HEK293 (cell line): ENCODE data around the gene TMEM132A.

Source experiments
- CTCF ChIA-PET: fragments of 350-600 bp; formaldehyde crosslinking; extraction: SDS; loops from one replicate; lab custom pipeline; 2021; ENCODE audit warnings: antibody characterized with exemption; lab: Yijun Ruan, JAX
- POLR2A ChIA-PET: fragments of 300-600 bp; formaldehyde crosslinking; extraction: SDS; loops from one replicate; lab custom pipeline; 2020; ENCODE audit warnings: antibody characterized with exemption, inconsistent platforms; lab: Yijun Ruan, JAX
- H3K27ac ChIP-seq: fragments of 200-500 bp; sonication (Bioruptor generic); 2 replicates; pipeline ENCODE4 v1.5.1; 2014; ENCODE audit warnings: low read depth, low read length, control low read depth, inconsistent platforms; ENCODE audit errors: extremely low read depth
- H3K36me3 ChIP-seq, 2 experiments: fragments of 200-500 bp in 1 of 2; sonication (Bioruptor generic) in 1 of 2; 1 replicate in 1 of 2; 2 replicates in 1 of 2; pipeline ENCODE4 v1.5.1; 2014 to 2017; ENCODE audit warnings: inconsistent platforms in 2 of 2, low read length in 2 of 2; ENCODE audit not compliant: control insufficient read depth in 2 of 2, insufficient read depth in 1 of 2
- H3K4me1 ChIP-seq: fragments of 200-500 bp; sonication (Bioruptor generic); 2 replicates; pipeline ENCODE4 v1.5.1; 2014; ENCODE audit warnings: mild to moderate bottlenecking, low read length, inconsistent platforms; ENCODE audit not compliant: control insufficient read depth, insufficient read depth
- H3K4me3 ChIP-seq: 2 replicates; pipeline ENCODE4 v1.5.1; 2011; ENCODE audit warnings: low read depth, mild to moderate bottlenecking, control low read depth, low read length, moderate library complexity
- H3K9me3 ChIP-seq: fragments of 200-500 bp; sonication (Bioruptor generic); 2 replicates; pipeline ENCODE4 v1.5.1; 2014; ENCODE audit warnings: low read depth, low read length, inconsistent platforms; ENCODE audit not compliant: control insufficient read depth, insufficient read depth
- GLI2 ChIP-seq: fragments of 450-650 bp; formaldehyde crosslinking; IDR thresholded peaks from 2 replicates; pipeline ENCODE4; 2017; ENCODE audit warnings: missing biosample characterization, missing genetic modification characterization, low read depth, borderline replicate concordance
- GLIS1 ChIP-seq: fragments of 450-650 bp; formaldehyde crosslinking; IDR thresholded peaks from 2 replicates; pipeline ENCODE4 v1.5.1; 2016; ENCODE audit warnings: missing biosample characterization, missing genetic modification characterization
- PRDM4 ChIP-seq: fragments of 450-650 bp; formaldehyde crosslinking; IDR thresholded peaks from 2 replicates; pipeline ENCODE4 v1.5.1; 2017; ENCODE audit warnings: missing biosample characterization, missing genetic modification characterization
- TRIM28 ChIP-seq: IDR thresholded peaks from 2 replicates; pipeline ENCODE4 v1.6.1; 2011; ENCODE audit warnings: low read length, control low read depth, borderline replicate concordance
- TSHZ1 ChIP-seq: fragments of 450-650 bp; formaldehyde crosslinking; IDR thresholded peaks from 2 replicates; pipeline ENCODE4 v1.5.1; 2016; ENCODE audit warnings: missing biosample characterization, missing genetic modification characterization, borderline replicate concordance
- ZNF138 ChIP-seq: fragments of 450-650 bp; formaldehyde crosslinking; IDR thresholded peaks from 2 replicates; pipeline ENCODE4 v1.5.1; 2016; ENCODE audit warnings: missing biosample characterization, missing genetic modification characterization, borderline replicate concordance
- ZNF221 ChIP-seq: fragments of 450-650 bp; formaldehyde crosslinking; IDR thresholded peaks from 2 replicates; pipeline ENCODE4 v1.5.1; 2017; ENCODE audit warnings: missing biosample characterization, missing genetic modification characterization, borderline replicate concordance
- ZNF280C ChIP-seq: fragments of 450-650 bp; formaldehyde crosslinking; IDR thresholded peaks from 2 replicates; pipeline ENCODE4 v1.5.1; 2016; ENCODE audit warnings: missing biosample characterization, missing genetic modification characterization
- ZNF37A ChIP-seq: fragments of 450-650 bp; IDR thresholded peaks from 2 replicates; pipeline ENCODE4 v1.5.1; 2018; ENCODE audit warnings: missing biosample characterization, missing genetic modification characterization
- ZNF404 ChIP-seq: fragments of 450-650 bp; formaldehyde crosslinking; IDR thresholded peaks from 2 replicates; pipeline ENCODE4 v1.5.1; 2017; ENCODE audit warnings: missing biosample characterization, missing genetic modification characterization
- ZNF423 ChIP-seq: fragments of 450-650 bp; formaldehyde crosslinking; IDR thresholded peaks from 2 replicates; pipeline ENCODE4 v1.5.1; 2016; ENCODE audit warnings: missing biosample characterization, missing genetic modification characterization
- ZNF433 ChIP-seq: fragments of 450-650 bp; formaldehyde crosslinking; IDR thresholded peaks from 2 replicates; pipeline ENCODE4 v1.5.1; 2016; ENCODE audit warnings: missing biosample characterization, missing genetic modification characterization, low read depth
- ZNF510 ChIP-seq: fragments of 450-650 bp; formaldehyde crosslinking; IDR thresholded peaks from 2 replicates; pipeline ENCODE4 v1.5.1; 2018; ENCODE audit warnings: mild to moderate bottlenecking, missing genetic modification characterization, missing biosample characterization; ENCODE audit not compliant: insufficient replicate concordance
- ZNF670 ChIP-seq: fragments of 450-650 bp; formaldehyde crosslinking; IDR thresholded peaks from 2 replicates; pipeline ENCODE4 v1.5.1; 2016; ENCODE audit warnings: missing biosample characterization, missing genetic modification characterization, low read depth
- ZNF677 ChIP-seq: fragments of 450-650 bp; IDR thresholded peaks from 2 replicates; pipeline ENCODE4 v1.5.0; 2018; ENCODE audit warnings: missing biosample characterization, mild to moderate bottlenecking, missing genetic modification characterization, moderate library complexity
- ZNF830 ChIP-seq: fragments of 450-650 bp; IDR thresholded peaks from 2 replicates; pipeline ENCODE4 v1.5.0; 2018; ENCODE audit warnings: missing biosample characterization, missing genetic modification characterization, low read depth, mild to moderate bottlenecking, moderate library complexity
- TF ChIP-seq, protein P1 (sequence below): fragments of 450-650 bp; formaldehyde crosslinking; IDR thresholded peaks from 2 replicates; pipeline ENCODE4 v1.5.1; 2017; ENCODE audit warnings: missing biosample characterization, missing genetic modification characterization
- TF ChIP-seq, protein P2 (sequence below): fragments of 450-650 bp; formaldehyde crosslinking; IDR thresholded peaks from 2 replicates; pipeline ENCODE4 v1.5.1; 2016; ENCODE audit warnings: missing biosample characterization, missing genetic modification characterization
- TF ChIP-seq, protein P3 (sequence below): fragments of 450-650 bp; formaldehyde crosslinking; IDR thresholded peaks from 2 replicates; pipeline ENCODE4 v1.5.1; 2016; ENCODE audit warnings: missing biosample characterization, missing genetic modification characterization

TMEM132A gene

GRCh38 chr11:60919956-60920355 is 4.3 kb upstream of the TMEM132A start:
- H3K36me3 ChIP-seq, result peaks cover 0 to 62% of the 10 kb centered on the region in 2 experiments; a peak in 1 of 3 replicates
- H3K4me3 ChIP-seq, result no peak overlapping the region
- H3K9me3 ChIP-seq, result no peaks in the 10 kb centered on the region
- no peaks in the 10 kb centered on the region for H3K4me1 ChIP-seq
- TF ChIP-seq PRDM4 (tag by site-specific recombination) (no peak), TSHZ1 (no peak), ZNF404 (tag by site-specific recombination) (no peak), GLIS1 (tag by site-specific recombination) (no peak), ZNF670 (tag by site-specific recombination) (no peak), ZNF830 (tag by site-specific recombination) (no peak), TRIM28 (no peak), GLI2 (tag by site-specific recombination) (no peak), ZNF510 (no peak), ZNF280C (tag by site-specific recombination) (no peak), ZNF138 (tag by site-specific recombination) (no peak), ZNF677 (tag by site-specific recombination) (no peak), ZNF423 (tag by site-specific recombination) (no peak), ZNF221 (tag by site-specific recombination) (no peak), ZNF433 (tag by site-specific recombination) (no peak), ZNF37A (tag by site-specific recombination) (no peak)
- TF ChIP-seq, protein P1, sequence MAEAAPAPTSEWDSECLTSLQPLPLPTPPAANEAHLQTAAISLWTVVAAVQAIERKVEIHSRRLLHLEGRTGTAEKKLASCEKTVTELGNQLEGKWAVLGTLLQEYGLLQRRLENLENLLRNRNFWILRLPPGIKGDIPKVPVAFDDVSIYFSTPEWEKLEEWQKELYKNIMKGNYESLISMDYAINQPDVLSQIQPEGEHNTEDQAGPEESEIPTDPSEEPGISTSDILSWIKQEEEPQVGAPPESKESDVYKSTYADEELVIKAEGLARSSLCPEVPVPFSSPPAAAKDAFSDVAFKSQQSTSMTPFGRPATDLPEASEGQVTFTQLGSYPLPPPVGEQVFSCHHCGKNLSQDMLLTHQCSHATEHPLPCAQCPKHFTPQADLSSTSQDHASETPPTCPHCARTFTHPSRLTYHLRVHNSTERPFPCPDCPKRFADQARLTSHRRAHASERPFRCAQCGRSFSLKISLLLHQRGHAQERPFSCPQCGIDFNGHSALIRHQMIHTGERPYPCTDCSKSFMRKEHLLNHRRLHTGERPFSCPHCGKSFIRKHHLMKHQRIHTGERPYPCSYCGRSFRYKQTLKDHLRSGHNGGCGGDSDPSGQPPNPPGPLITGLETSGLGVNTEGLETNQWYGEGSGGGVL (tag by site-specific recombination), result no peak
- TF ChIP-seq, protein P2, sequence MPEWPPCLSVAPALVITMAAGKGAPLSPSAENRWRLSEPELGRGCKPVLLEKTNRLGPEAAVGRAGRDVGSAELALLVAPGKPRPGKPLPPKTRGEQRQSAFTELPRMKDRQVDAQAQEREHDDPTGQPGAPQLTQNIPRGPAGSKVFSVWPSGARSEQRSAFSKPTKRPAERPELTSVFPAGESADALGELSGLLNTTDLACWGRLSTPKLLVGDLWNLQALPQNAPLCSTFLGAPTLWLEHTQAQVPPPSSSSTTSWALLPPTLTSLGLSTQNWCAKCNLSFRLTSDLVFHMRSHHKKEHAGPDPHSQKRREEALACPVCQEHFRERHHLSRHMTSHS (tag by site-specific recombination), result no peak
- TF ChIP-seq, protein P3, sequence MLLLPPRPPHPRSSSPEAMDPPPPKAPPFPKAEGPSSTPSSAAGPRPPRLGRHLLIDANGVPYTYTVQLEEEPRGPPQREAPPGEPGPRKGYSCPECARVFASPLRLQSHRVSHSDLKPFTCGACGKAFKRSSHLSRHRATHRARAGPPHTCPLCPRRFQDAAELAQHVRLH (tag by site-specific recombination), result no peak
- H3K27ac ChIP-seq, result no peak overlapping the region
- ChIA-PET CTCF (no interaction called here), POLR2A (no interaction called here)
